HS-27A (cell line): ENCODE measurements around the gene ADGRB2.
"Not testable (repeated sequence)": the region's sequence is repeated elsewhere in the genome, so short reads cannot be mapped to it uniquely, and the experiment has no call there.

ENCODE experiments used
- DNase-seq: peaks from one replicate; pipeline ENCODE4 v3.0.0-alpha.2; 2012; ENCODE audit warnings: low read depth, missing footprints

Gene ADGRB2

DNA sequence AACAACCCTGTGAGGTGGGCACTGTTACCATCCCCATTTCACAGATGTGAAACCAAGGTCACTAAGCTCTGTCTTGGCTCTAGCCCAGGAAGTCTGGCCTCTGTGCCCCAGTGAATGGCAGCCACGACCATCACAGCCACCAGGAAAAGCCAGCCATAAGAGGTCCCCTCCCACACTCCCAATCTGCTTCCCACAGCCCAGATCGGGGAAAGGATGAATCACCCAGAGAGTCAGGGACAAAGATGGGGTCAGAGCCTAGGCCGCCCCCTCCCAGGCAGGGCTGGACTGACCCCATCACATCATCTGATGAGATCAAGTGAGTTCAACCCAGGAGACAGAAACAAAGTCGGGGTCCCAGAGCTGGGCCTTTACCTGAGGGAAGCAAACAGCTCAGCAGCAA lies 37.4 kb downstream of the ADGRB2 start:
- no peak for DNase-seq

- no peak for DNase-seq
Observed at GRCh38 chr1:31725777-31726535, 38.2 kb downstream of the ADGRB2 start.

GRCh38 chr1:31725134-31725533 lies 39.0 kb downstream of the ADGRB2 start:
- DNase-seq: no peak

DNA sequence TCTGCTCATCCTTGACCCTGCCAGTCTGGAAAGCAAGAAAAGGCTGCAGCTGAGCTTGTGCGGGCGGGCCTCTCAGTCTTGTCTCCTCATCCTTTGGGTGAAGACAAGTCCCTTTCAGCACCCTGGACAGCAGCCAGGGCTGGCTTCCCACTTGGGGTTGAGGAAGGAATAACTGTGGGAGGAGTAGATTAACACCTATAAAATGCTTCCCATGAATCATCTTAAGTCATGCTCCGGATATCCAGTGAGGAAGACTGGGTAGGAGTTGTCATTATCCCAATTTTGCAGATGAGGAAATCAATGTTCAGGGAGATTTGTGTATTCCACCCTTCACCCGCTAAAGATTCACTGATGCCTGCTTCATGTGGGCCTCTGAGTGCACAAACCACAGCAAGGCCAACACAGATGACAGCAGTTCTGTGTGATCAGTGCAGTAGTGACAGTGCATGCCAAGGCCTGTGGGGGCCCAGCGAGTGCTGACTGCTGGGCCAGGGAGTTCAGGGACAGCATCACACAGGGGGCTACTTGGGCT lies 40.2 kb downstream of the ADGRB2 start:
- no peak for DNase-seq

DNA sequence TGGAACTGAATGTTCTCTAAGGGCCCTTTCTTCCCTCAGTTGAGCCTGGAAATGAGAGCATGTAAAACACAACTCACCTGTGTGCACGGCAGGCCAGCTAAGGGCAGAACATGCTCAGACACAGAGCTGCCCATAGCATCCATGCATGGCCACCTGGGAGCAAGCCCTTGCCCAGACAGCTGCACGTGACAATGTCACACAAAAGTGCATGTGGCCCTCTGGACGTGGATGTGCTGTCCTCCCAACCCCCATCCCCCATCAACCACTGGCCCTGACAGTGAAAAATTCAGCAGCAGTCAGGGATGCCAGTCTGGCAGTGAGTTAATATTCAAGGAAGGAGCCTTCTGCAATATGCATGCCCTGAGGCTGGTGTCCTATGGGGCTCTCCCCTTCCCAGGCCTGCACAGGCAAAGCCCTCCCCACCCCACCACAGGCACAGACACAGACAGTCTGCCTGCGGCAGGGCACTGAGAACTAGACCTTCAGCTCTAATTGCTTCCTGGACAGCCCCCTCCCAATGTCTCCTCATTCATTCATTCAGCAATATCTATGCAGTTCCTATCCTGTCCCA lies 45.7 kb downstream of the ADGRB2 start:
- no peak for DNase-seq

DNA sequence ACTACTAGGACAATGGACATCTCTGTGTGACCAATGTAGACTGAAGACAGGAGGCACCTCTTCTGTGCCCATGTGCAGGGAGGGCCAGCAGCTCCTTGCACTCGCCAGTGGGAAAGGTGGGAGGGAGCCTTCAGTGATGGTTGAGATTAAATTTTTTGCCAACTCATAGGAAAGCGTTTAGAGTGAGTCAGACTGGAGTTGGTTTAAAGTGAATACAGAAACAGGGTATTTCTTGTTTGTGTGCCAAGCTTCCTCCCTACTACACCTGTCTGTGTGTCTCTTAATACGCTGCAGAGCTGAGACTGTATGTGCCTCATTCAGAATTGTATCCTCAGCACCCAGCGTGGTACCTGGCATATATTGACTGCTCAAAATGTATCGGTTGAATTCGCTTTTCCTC lies 46.8 kb downstream of the ADGRB2 start:
- DNase-seq: no peak

GRCh38 chr1:31715873-31716220 lies 48.3 kb downstream of the ADGRB2 start:
- no peak for DNase-seq

DNA sequence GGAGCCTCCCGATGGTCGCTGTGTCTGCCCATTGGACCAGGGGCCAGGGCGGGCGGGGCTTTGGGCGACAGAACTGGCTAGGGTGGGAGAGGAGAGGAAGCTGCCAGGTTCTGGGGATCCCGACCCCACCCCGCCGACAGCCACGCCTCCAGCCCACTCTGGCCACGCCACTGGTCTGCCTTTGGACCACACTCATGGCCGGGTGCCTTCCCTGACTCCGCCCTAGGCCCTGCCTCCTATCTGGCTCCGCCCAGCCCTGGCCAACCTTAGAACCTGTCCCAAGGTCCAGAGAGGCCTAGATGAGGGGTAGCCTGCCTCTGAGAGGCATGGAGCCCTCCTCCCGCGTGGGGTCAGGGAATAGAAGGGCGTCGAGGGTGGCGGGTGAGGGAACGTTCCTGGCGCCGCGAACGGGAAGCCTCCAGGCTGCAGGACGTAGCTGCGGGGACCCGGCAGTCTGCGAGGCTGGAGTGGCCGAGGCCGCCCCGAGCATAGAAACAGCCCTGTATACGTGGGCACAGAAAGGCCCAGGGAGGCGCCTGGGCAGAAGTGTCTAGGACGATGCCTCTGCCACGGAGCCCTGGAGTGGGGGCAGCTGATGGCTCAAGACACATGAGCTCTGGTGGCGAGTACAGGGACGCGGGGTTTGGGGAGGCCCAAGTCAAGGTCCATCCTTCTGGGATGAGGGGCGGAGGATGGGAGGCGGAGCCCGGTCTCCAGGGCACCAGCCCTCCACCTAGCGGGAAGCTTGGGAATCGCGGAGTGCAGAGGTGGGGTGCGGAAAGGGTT lies 48.9 kb downstream of the ADGRB2 start:
- peak; percentile 92 for DNase-seq

DNA sequence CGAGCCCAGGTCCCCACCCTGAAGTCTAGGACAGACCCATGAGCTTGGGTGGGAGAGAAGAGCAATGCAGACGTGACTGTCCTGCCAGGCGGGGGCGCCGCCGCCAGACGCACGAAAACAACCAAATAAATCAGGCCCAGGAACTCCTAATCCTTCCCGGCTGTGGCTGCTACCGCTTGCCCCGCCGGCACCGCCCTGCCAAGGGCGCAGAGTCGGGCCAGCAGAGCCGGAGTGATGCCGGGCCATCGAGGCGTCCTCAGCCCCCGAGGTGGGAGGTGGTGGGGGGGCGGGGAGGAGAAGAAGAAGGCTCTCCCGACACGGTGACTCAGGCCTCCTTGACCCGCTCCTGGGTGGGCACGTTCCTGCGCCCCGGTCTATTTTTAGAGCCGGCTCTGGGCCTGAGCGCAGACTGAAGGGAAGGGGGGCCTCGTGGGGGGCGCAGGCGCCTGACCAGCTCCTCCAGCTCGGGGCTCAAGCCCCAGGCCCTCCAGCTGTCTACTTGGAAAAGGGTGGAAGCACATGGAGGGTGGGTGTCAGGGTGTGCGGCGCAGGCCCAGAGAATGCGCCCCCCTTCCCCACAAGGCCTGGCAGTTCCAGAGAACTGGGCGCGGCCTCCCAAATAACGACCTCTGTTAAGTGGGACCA lies 49.6 kb downstream of the ADGRB2 start:
- no peak for DNase-seq

- DNase-seq: peak; percentile 83
Observed at GRCh38 chr1:31712630-31713029, 51.5 kb downstream of the ADGRB2 start.

- no peak for DNase-seq
Observed at GRCh38 chr1:31712068-31712467, 52.1 kb downstream of the ADGRB2 start.

- no peak for DNase-seq
Observed at GRCh38 chr1:31708324-31708723, 55.8 kb downstream of the ADGRB2 start.

GRCh38 chr1:31707711-31708110 lies 56.4 kb downstream of the ADGRB2 start:
- DNase-seq: no peak

GRCh38 chr1:31707059-31707600 lies 57.0 kb downstream of the ADGRB2 start:
- not testable (repeated sequence) for DNase-seq

GRCh38 chr1:31706384-31707058 lies 57.6 kb downstream of the ADGRB2 start:
- no peak for DNase-seq

GRCh38 chr1:31705080-31705866 lies 58.9 kb downstream of the ADGRB2 start:
- DNase-seq: no peak

DNA sequence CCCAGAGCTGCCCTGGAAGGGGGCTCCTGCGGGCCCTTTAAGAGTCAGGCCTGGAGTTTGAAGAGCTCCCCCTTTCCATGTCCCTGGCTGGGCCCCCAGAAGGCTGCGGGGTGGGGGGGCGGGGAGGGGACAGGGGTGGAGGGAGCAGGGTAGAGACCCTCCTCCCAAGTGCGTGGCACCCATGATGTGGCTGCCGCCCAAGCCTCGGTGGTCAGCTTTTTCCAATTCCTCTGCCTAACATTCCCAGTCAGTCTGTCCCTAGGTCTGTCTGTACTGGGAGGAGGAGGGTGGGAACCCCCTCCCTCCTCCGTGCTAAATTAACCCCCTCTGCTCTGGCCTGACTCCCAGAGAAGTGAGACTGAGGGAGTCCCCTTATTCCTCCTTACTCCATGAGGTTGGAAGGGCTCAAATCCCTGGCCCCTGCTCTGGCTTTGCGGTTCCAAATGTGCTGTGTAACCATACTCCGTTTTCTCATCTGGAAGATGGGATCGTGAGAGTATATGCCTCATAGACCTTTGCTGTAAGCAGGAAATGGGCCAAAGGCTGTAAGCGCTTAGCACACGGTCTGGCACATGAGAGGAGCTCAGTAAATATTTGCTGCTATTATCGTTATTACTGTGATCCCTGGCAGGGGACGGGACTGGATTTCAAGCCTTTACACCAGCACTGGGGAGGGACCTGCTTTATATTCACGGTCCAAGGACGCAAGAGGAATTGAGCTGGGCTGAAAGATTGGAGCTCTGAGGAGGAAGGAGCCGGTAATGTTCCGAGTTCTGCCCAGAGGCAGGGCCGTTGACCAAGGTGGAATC lies 59.7 kb downstream of the ADGRB2 start:
- DNase-seq: no peak

DNA sequence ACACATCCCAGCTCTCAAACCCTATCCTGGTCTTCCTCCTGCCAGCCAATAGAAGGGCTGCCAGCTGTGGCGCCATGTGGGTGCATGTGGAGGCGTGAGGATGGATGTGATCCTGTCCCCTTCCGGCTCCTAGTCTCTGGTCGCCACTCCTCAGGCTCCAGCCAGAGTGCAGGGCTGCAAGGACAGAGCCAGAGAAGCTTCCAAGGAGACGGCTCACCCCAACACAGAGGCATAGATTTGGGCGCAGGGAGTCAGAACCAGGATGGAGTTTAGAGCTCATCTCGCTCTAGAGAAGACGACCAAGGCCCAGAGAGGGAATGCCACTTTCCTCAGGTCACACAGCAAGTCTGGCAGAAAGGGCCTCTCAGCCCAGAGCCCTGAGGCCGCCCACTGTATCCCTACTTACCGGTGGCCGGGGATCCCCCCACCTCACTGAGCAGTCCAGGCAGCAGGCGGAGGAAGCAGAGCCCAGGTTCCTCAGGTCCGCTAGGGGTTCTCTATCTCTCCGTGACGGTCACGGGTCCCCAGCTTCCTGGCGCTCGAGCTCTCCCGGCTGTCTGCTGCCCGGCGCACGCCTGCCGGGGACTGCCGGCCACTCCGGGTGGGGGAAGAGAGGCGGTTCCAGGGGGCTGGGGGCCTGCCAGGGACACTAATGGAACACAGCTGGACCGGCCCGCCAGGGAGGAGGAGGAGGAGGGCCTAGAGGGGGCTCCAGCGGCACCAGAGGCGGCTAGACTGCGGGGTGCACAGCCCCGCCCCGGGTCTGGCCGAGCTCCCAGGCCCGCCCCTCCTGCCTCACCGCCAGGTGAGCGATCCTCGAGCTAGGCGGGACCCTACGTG lies 60.5 kb downstream of the ADGRB2 start, which contains the start of gene COL16A1:
Gene COL16A1 (minus strand): TSS at position 587 of the 840 bp plus-strand sequence. CDS start 1,824 bp downstream, outside the sequence.
- no peak for DNase-seq
